HG03378 (cell line): ENCODE data around the gene AGPAT4.

Experiments
- ATAC-seq: cut with Tn5 transposase; IDR thresholded peaks from one replicate; pipeline ENCODE4 v1.9.1; 2021; ENCODE audit warnings: mild to moderate bottlenecking, moderate library complexity; ENCODE audit not compliant: unreplicated experiment

The AGPAT4 gene

DNA sequence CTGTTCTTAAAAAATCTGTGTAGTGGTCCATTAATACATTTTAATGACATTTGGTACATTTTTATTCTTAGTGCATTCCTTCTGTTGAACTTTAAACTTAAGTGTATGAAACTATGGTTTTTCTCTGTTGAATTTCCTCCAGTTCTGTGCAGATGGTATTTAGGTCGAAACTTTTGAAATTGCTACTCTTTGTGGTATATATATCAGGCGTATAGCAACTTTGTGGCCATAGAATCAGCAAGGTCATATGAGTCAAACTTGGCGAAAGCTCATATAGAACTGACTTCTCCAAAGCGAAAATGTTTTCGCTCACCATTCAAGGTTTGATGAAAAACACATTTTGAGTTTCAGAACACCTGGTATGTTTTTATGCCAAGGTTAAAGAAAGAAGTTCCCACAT lies 188.6 kb downstream of the AGPAT4 start:
- ATAC-seq, result no peak

DNA sequence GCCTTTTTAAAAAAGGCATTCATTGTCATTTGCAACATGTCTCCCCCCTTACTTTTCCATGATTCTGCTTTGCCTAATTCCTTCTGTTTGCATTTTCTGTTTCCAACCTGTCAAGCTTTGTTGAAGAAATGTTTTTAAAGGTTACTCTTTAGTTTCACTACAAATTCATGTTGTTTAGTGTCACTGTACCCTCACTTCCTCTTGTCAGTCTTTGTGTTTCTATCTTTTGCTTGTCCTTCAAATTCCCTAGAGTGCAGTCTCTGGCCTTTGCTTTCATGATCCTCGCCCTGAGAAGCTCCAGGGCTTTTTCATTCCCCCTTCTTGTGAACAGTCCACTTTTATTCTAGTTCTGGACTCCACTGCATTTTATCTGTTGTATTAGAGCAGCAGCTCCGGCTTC lies 191.6 kb downstream of the AGPAT4 start:
- no peak for ATAC-seq

DNA sequence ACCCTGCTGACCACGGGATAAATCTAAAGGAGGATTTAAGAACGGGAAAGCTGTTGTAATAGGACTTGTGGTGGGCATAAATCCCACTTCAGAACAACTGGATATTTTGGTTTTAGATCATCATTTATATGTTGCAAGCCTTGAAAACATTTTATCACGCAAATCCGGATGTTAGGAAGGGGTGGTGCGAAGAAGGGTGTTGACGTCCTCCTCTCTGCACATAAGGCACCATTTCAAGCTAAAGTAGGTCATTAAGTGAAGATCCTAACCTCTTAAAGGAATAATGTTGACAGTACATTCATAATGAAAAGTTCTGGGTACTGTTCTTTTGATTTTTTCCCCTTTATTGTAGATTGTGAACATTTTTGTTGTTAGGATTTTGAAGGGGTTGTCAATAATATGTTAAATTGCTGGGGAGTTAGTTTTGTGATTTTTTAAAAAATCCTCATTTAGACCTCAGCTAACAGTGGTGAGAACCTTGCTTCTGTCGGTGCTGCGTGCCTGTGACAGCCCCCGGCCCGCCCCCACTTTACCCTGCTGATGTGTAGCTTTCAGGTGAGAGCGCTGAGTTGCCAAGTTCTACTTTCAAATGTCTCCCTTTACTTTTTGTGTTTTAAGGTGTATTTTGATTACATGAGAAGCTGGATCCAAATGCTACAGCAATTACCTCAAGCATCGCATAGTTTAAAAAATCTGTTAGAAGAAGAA lies 193.4 kb downstream of the AGPAT4 start:
- no peak for ATAC-seq
